GM18909 (cell line): ENCODE measurements around the gene ANKRD33.

Experiments
- ATAC-seq: cut with Tn5 transposase; IDR thresholded peaks from one replicate; pipeline ENCODE4 v1.9.1; 2021; ENCODE audit warnings: mild to moderate bottlenecking; ENCODE audit not compliant: unreplicated experiment, poor library complexity

The ANKRD33 gene

DNA sequence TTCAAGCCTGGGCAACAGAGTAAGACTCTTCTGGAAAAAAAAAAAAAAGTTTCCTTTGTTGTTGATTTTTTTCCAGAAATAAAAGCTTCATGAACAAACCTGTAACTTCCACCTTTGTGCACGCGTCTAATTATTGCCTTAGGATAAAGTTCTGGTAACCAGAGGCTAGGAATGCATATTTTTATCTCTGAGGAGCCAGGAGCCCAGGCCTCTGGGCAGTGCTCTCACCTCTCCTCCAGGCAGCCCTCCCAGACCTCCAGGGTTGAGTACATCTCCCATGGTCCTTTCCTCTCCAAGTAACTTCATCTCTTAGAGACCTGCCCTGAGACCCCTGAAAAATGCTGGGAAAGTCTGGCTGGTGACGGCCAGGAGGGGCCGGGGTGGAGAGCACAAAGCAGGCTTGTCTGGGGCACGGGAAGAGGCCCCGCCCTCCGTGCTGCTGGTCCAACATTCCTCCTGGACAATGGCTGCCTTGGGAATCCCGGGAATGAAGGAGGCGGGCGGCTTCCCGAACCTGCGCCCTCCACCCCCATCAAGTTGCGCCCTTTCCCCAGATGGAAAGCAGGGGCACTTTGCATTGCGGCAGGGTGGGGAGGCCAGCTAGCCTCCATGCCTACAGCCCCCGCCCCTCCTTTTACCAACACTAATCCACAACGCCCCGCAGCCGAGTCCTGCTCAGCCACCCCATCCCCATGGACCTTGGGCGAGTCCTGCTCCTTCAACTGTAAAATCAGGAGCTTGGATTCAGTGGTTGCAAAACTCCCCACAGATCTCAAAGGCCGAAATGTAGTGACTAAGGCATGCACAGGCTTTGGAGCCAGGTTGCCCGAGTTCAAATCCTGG, 32.1 kb upstream of the ANKRD33 start:
- ATAC-seq = no peak

DNA sequence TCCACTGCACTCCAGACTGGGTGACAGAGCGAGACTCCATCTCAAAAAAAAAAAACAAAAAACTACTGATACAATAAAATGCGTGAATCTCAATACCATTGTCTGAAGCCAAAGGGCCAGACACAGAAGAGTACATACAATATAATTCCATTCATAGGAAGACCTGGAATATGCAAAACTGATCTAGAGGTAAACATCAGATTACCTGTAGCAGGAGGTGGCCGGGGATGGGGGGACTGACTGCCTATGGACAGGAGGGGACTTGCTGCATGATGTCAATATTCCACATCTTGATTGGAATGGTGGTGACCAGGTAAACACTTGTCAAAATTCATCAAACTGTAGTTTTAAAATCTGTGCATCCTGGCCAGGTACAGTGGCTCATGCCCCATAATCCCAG, 26.9 kb upstream of the ANKRD33 start:
- no peak for ATAC-seq

- ATAC-seq = no peak
Observed at GRCh38 chr12:51862947-51863346, 25.0 kb upstream of the ANKRD33 start.

GRCh38 chr12:51863363-51863932, 24.5 kb upstream of the ANKRD33 start:
- no peak for ATAC-seq

- no peak for ATAC-seq
Observed at GRCh38 chr12:51863933-51864832, 23.7 kb upstream of the ANKRD33 start.

DNA sequence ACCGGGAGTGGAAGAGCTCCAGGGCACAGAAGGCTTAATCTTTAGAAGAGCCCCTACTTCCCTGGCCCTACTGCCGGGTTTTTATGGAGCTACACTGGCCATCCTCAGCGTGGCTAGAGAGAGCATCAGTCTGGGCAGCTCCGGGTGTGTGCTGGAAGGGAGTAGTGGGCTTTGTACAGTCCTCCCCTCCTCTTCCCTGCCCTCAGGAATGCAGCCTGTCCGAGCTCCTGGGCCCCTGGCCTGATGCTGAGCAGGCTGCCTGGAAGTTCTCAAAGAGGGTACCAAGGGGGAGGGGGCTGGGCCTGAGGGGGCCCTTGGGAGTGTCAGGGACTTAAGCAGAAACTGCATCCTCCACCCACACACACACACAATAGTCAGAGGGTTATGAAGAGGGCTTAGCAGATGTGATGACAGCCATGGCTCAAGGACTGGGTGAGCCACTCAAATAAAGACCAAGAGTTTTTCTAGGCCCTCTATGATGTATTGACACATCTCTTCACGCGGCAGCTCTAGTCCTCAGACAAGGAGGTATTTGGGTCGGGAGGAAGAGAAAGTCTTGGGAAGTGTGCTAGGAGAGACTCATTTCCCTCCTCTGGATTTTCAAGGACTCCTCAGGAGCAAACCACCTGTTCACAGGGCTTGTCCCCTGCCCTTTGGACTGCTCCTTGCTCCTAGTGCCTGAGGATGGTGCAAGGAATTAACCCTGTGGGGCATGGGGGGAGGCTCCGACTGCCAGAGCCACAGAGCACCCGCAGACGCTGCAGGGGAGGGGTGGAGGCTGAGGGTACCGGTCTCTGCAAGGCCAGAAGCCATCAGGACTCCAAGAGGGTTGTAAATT, 22.9 kb upstream of the ANKRD33 start:
- no peak for ATAC-seq

- ATAC-seq = no peak
Observed at GRCh38 chr12:51865757-51866270, 22.1 kb upstream of the ANKRD33 start.

- no peak for ATAC-seq
Observed at GRCh38 chr12:51866324-51866723, 21.6 kb upstream of the ANKRD33 start.

DNA sequence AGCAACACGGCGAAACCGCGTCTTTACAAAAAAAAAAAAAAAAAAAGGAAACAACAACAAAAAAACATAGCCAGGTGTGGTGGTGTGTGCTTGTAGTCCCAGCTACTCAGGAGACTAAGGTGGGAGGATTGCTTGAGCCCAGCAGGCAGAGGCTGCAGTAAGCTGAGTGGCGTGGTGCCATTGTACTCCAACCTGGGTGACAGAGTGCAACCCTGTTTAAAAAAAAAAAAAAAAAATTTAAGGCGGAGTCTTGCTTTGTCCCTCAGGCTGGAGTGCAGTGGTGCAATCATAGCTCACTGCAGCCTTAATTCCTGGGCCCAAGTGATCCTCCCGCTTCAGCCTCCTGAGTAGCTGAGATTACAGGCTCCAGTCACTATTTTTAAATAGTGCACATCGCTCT, 21.1 kb upstream of the ANKRD33 start:
- ATAC-seq = no peak

DNA sequence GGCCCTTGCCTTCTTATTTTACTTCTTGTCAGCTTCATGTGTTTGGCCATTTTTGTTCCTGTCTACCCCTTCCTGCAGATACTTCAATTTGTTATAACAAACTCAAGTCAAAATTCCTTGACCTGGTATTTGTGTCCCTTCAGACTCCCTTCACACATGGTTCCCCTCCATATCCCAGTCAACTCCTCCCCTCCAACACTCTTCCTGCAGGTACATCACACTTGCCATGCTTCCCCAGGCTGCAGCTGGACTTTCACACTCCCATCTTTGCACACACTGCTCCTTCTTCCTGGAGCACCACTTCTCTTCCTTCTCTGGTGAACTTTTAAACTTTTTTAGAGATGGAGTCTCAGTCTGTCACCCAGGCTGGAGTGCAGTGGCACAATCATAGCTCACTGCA, 20.5 kb upstream of the ANKRD33 start:
- ATAC-seq = no peak

DNA sequence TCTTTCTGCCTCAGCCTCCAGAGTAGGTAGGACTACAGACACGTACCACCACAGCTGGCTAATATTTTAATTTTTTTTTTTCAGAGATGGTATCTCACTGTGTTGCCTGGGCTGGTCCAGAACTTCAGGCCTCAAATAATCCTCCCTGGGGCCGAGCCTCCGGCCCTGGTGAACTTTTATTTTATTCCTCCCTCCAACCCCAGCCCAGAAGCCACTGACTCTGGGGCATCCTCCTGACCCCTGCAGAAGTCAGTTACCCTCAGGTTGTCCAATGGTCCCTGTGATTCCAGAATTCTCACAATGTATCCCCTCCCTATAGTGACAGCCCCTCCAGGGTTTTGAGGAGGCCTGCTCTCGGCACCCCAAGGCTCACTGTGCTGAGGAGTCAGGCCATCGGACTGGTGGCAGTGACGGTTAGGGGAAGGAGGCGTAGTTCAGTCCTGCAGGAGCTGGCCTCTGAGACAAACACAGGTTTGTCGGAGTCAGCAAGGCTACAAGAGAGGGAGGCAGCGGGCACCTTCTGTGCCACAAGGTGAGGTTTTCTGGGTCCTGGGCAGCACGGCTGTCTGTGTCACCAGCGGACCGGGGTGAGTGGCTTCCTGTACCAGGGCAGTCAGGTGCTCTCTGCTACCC, 20.0 kb upstream of the ANKRD33 start:
- no peak for ATAC-seq

- ATAC-seq = no peak
Observed at GRCh38 chr12:51868821-51869495, 18.9 kb upstream of the ANKRD33 start.

DNA sequence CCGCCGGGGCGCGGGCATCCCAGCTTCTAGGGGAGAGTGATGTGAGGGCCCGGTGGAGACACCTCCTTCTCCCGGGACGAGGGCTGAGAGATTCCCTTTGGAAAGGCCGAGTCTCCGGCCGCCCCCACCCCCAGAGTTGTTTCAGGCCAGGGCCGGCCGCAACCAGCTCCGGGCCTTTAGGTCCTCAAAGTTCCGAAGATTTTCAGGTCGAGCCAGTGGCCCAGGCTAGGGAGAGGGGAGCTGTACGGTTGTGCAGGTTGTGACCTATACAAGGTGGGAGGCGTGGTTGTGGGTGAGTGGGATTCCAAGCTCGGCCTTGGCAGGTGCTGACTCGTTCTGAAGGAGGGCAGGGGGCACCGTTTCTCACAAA, 18.4 kb upstream of the ANKRD33 start:
- ATAC-seq = no peak

DNA sequence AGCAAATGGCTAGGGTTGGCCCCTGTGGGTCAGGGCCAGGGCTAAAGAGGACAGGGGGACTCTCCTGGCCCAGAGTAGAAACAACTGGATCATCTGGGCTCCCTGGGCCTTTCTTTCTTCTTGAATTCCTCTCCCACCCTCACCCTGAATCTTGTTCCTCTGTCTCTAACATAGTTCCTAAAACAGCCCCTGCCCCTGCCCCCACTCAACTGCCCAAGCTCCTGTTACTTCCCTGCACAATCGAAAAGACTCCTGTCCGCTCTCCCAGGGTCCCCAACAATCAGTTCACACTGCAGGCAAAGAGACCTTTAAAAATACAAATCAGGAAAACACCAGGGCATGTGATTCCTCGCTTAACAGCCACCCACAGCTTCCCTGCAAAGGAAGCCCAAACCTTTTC, 18.0 kb upstream of the ANKRD33 start:
- ATAC-seq = no peak

DNA sequence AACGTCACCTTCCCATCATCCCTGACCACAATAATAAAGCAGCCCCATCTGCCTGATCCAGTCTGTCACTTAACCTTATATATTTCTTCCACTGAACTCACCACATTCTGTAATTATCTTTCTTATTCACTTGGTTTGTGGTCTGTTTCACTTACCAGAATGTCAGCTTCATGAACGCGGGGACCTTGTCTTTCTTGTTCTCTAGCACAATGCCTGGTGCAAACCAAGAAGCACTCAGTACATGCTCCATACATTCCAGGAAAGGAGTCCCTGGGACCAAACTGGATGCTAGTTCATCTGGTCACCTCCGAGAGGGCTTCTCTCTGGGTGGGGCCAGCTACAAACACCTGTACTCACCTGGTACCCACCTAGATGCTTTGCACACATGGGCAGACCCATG, 17.4 kb upstream of the ANKRD33 start:
- ATAC-seq = no peak

GRCh38 chr12:51871126-51871525, 16.8 kb upstream of the ANKRD33 start:
- ATAC-seq = no peak

- no peak for ATAC-seq
Observed at GRCh38 chr12:51871918-51872688, 15.8 kb upstream of the ANKRD33 start.

DNA sequence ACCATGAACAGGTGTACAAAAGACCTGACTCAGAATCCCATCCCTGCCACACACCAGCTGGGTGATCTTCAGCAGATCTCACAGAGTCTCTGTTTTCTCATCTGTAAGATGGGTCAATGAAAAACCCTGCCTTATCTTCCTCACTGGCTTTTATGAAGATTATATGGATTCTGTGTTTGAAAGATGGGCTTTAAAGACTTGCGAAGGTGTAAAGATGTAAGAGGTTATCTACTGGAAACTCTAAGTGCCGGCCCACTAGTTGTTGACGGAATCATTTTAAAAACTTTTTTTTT, 15.3 kb upstream of the ANKRD33 start:
- ATAC-seq = no peak
